HEK293 (cell line): ENCODE data around the gene TPI1.
A peak's percentile ranks its signal among the peaks of the same experiment; 100 is the strongest.

ENCODE experiments used
- GLI2 ChIP-seq: fragments of 450-650 bp; formaldehyde crosslinking; IDR thresholded peaks from 2 replicates; pipeline ENCODE4; 2017; ENCODE audit warnings: missing biosample characterization, missing genetic modification characterization, low read depth, borderline replicate concordance
- KLF7 ChIP-seq: fragments of 450-650 bp; formaldehyde crosslinking; IDR thresholded peaks from 2 replicates; pipeline ENCODE4 v1.5.1; 2016; ENCODE audit warnings: missing biosample characterization, missing genetic modification characterization, borderline replicate concordance
- RBAK ChIP-seq: fragments of 450-650 bp; formaldehyde crosslinking; IDR thresholded peaks from 2 replicates; pipeline ENCODE4 v1.5.1; 2016; ENCODE audit warnings: missing biosample characterization, missing genetic modification characterization
- SP2 ChIP-seq: fragments of 450-650 bp; formaldehyde crosslinking; IDR thresholded peaks from 2 replicates; pipeline ENCODE4 v1.5.1; 2016; ENCODE audit warnings: missing biosample characterization, missing genetic modification characterization
- YY1 ChIP-seq: fragments of 450-650 bp; formaldehyde crosslinking; IDR thresholded peaks from 2 replicates; pipeline ENCODE4 v1.5.1; 2018; ENCODE audit warnings: missing biosample characterization, missing genetic modification characterization
- ZBTB7A ChIP-seq: fragments of 450-650 bp; formaldehyde crosslinking; IDR thresholded peaks from 2 replicates; pipeline ENCODE4 v1.5.1; 2016; ENCODE audit warnings: low read depth, missing biosample characterization, missing genetic modification characterization
- ZBTB8A ChIP-seq: fragments of 450-650 bp; formaldehyde crosslinking; IDR thresholded peaks from 2 replicates; pipeline ENCODE4 v1.5.1; 2016; ENCODE audit warnings: missing biosample characterization, missing genetic modification characterization
- ZNF335 ChIP-seq: fragments of 450-650 bp; formaldehyde crosslinking; conservative IDR thresholded peaks from 2 replicates; pipeline ENCODE4 v1.5.1; 2016; ENCODE audit warnings: missing biosample characterization, missing genetic modification characterization
- ZNF398 ChIP-seq: fragments of 450-650 bp; formaldehyde crosslinking; IDR thresholded peaks from 2 replicates; pipeline ENCODE4 v1.5.1; 2017; ENCODE audit warnings: missing biosample characterization, missing genetic modification characterization
- ZNF623 ChIP-seq: fragments of 450-650 bp; formaldehyde crosslinking; IDR thresholded peaks from 2 replicates; pipeline ENCODE4 v1.5.1; 2016; ENCODE audit warnings: missing biosample characterization, missing genetic modification characterization
- ZNF664 ChIP-seq: fragments of 450-650 bp; formaldehyde crosslinking; IDR thresholded peaks from 2 replicates; pipeline ENCODE4 v1.5.1; 2016; ENCODE audit warnings: missing biosample characterization, missing genetic modification characterization
- ZNF707 ChIP-seq: fragments of 450-650 bp; formaldehyde crosslinking; IDR thresholded peaks from 2 replicates; pipeline ENCODE4 v1.5.1; 2016; ENCODE audit warnings: missing biosample characterization, missing genetic modification characterization
- ZSCAN16 ChIP-seq: fragments of 450-650 bp; formaldehyde crosslinking; IDR thresholded peaks from 2 replicates; pipeline ENCODE4 v1.5.1; 2016; ENCODE audit warnings: missing biosample characterization, missing genetic modification characterization
- ZSCAN23 ChIP-seq: fragments of 450-650 bp; formaldehyde crosslinking; IDR thresholded peaks from 2 replicates; pipeline ENCODE4 v1.5.1; 2016; ENCODE audit warnings: missing biosample characterization, missing genetic modification characterization
- TF ChIP-seq, protein P1 (sequence below): fragments of 450-650 bp; formaldehyde crosslinking; IDR thresholded peaks from 2 replicates; pipeline ENCODE4 v1.5.1; 2016; ENCODE audit warnings: missing biosample characterization, missing genetic modification characterization
- TF ChIP-seq, protein P2 (sequence below): fragments of 450-650 bp; formaldehyde crosslinking; IDR thresholded peaks from 2 replicates; pipeline ENCODE4 v1.5.0; 2017; ENCODE audit warnings: missing biosample characterization, missing genetic modification characterization, borderline replicate concordance
- TF ChIP-seq, protein P3 (sequence below): fragments of 450-650 bp; IDR thresholded peaks from 2 replicates; pipeline ENCODE4 v1.5.1; 2018; ENCODE audit warnings: missing biosample characterization, missing genetic modification characterization
- TF ChIP-seq, protein P4 (sequence below): fragments of 450-650 bp; formaldehyde crosslinking; IDR thresholded peaks from 2 replicates; pipeline ENCODE4 v1.5.1; 2016; ENCODE audit warnings: missing biosample characterization, missing genetic modification characterization
- TF ChIP-seq, protein P5 (sequence below): fragments of 450-650 bp; formaldehyde crosslinking; conservative IDR thresholded peaks from 2 replicates; pipeline ENCODE4 v1.5.1; 2016; ENCODE audit warnings: low read depth, missing biosample characterization, missing genetic modification characterization

Gene TPI1

GRCh38 chr12:6827982-6828780 is 39.1 kb upstream of the TPI1 start, which contains the start of gene P3H3 (continued):
- TF ChIP-seq, protein P1, sequence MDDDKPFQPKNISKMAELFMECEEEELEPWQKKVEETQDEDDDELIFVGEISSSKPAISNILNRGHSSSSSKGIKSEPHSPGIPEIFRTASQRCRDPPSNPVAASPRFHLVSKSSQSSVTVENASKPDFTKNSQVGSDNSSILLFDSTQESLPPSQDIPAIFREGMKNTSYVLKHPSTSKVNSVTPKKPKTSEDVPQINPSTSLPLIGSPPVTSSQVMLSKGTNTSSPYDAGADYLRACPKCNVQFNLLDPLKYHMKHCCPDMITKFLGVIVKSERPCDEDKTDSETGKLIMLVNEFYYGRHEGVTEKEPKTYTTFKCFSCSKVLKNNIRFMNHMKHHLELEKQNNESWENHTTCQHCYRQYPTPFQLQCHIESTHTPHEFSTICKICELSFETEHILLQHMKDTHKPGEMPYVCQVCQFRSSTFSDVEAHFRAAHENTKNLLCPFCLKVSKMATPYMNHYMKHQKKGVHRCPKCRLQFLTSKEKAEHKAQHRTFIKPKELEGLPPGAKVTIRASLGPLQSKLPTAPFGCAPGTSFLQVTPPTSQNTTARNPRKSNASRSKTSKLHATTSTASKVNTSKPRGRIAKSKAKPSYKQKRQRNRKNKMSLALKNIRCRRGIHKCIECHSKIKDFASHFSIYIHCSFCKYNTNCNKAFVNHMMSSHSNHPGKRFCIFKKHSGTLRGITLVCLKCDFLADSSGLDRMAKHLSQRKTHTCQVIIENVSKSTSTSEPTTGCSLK (tag by site-specific recombination) = no peak
- TF ChIP-seq ZNF664 (tag by site-specific recombination) = peak; percentile 26; the same call in 1 of the 2 replicates
- peak; percentile 80 for TF ChIP-seq SP2 (tag by site-specific recombination)
- TF ChIP-seq, protein P2, sequence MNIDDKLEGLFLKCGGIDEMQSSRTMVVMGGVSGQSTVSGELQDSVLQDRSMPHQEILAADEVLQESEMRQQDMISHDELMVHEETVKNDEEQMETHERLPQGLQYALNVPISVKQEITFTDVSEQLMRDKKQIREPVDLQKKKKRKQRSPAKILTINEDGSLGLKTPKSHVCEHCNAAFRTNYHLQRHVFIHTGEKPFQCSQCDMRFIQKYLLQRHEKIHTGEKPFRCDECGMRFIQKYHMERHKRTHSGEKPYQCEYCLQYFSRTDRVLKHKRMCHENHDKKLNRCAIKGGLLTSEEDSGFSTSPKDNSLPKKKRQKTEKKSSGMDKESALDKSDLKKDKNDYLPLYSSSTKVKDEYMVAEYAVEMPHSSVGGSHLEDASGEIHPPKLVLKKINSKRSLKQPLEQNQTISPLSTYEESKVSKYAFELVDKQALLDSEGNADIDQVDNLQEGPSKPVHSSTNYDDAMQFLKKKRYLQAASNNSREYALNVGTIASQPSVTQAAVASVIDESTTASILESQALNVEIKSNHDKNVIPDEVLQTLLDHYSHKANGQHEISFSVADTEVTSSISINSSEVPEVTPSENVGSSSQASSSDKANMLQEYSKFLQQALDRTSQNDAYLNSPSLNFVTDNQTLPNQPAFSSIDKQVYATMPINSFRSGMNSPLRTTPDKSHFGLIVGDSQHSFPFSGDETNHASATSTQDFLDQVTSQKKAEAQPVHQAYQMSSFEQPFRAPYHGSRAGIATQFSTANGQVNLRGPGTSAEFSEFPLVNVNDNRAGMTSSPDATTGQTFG (tag by site-specific recombination) = no peak; the same call in 1 of the 2 replicates
- no peak for TF ChIP-seq ZSCAN16 (tag by site-specific recombination)
- TF ChIP-seq ZNF707 (tag by site-specific recombination) = no peak
- peak; percentile 100 for TF ChIP-seq ZNF398
- no peak for TF ChIP-seq ZNF623
- peak; percentile 83; the same call in 1 of the 2 replicates for TF ChIP-seq YY1 (tag by site-specific recombination)
- peak; percentile 90 for TF ChIP-seq ZBTB7A
- peak; percentile 67; the same call in 1 of the 2 replicates for TF ChIP-seq ZSCAN23 (tag by site-specific recombination)
- TF ChIP-seq, protein P3, sequence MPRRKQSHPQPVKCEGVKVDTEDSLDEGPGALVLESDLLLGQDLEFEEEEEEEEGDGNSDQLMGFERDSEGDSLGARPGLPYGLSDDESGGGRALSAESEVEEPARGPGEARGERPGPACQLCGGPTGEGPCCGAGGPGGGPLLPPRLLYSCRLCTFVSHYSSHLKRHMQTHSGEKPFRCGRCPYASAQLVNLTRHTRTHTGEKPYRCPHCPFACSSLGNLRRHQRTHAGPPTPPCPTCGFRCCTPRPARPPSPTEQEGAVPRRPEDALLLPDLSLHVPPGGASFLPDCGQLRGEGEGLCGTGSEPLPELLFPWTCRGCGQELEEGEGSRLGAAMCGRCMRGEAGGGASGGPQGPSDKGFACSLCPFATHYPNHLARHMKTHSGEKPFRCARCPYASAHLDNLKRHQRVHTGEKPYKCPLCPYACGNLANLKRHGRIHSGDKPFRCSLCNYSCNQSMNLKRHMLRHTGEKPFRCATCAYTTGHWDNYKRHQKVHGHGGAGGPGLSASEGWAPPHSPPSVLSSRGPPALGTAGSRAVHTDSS = peak; percentile 41; the same call in 1 of the 2 replicates
- TF ChIP-seq, protein P4, sequence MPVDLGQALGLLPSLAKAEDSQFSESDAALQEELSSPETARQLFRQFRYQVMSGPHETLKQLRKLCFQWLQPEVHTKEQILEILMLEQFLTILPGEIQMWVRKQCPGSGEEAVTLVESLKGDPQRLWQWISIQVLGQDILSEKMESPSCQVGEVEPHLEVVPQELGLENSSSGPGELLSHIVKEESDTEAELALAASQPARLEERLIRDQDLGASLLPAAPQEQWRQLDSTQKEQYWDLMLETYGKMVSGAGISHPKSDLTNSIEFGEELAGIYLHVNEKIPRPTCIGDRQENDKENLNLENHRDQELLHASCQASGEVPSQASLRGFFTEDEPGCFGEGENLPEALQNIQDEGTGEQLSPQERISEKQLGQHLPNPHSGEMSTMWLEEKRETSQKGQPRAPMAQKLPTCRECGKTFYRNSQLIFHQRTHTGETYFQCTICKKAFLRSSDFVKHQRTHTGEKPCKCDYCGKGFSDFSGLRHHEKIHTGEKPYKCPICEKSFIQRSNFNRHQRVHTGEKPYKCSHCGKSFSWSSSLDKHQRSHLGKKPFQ (tag by site-specific recombination) = 0 out of 2 replicates have a peak, but pooled peaks have one; percentile 23
- peak; percentile 50; the same call in 1 of the 2 replicates for TF ChIP-seq ZBTB8A
- TF ChIP-seq RBAK = no peak
- no peak; the same call in 1 of the 2 replicates for TF ChIP-seq KLF7
- TF ChIP-seq GLI2 (tag by site-specific recombination) = no peak
- peak; percentile 52 for TF ChIP-seq ZNF335
- TF ChIP-seq, protein P5, sequence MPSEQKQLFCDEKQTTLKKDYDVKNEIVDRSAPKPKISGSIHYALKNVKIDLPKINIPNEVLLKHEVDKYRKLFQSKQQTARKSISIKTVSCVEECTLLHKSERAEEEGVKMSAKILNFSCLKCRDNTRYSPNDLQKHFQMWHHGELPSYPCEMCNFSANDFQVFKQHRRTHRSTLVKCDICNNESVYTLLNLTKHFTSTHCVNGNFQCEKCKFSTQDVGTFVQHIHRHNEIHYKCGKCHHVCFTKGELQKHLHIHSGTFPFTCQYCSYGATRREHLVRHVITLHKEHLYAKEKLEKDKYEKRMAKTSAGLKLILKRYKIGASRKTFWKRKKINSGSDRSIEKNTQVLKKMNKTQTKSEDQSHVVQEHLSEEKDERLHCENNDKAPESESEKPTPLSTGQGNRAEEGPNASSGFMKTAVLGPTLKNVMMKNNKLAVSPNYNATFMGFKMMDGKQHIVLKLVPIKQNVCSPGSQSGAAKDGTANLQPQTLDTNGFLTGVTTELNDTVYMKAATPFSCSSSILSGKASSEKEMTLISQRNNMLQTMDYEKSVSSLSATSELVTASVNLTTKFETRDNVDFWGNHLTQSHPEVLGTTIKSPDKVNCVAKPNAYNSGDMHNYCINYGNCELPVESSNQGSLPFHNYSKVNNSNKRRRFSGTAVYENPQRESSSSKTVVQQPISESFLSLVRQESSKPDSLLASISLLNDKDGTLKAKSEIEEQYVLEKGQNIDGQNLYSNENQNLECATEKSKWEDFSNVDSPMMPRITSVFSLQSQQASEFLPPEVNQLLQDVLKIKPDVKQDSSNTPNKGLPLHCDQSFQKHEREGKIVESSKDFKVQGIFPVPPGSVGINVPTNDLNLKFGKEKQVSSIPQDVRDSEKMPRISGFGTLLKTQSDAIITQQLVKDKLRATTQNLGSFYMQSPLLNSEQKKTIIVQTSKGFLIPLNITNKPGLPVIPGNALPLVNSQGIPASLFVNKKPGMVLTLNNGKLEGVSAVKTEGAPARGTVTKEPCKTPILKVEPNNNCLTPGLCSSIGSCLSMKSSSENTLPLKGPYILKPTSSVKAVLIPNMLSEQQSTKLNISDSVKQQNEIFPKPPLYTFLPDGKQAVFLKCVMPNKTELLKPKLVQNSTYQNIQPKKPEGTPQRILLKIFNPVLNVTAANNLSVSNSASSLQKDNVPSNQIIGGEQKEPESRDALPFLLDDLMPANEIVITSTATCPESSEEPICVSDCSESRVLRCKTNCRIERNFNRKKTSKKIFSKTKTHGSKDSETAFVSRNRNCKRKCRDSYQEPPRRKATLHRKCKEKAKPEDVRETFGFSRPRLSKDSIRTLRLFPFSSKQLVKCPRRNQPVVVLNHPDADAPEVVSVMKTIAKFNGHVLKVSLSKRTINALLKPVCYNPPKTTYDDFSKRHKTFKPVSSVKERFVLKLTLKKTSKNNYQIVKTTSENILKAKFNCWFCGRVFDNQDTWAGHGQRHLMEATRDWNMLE = no peak
